M059J (cell line): ENCODE measurements around the gene TMEM175. TPM values are rescaled to one million over a fixed set of nuclear protein-coding genes. Genes with fewer than 3 reads are reported as not detected.

ENCODE experiments used
- DNase-seq: peaks from one replicate; pipeline ENCODE4 v3.0.0-alpha.2; 2012; ENCODE audit warnings: low read depth
- total RNA-seq: library from RNA; depleted of rRNA; stranded (reverse); fragments of >200 nt; shearing (Covaris generic); gene quantifications from 2 replicates; pipeline ENCODE4 v1.2.3, GENCODE V29; 2014

TMEM175 gene
- total RNA-seq, 1 experiment from 2014 or later = 36.9 TPM

DNA sequence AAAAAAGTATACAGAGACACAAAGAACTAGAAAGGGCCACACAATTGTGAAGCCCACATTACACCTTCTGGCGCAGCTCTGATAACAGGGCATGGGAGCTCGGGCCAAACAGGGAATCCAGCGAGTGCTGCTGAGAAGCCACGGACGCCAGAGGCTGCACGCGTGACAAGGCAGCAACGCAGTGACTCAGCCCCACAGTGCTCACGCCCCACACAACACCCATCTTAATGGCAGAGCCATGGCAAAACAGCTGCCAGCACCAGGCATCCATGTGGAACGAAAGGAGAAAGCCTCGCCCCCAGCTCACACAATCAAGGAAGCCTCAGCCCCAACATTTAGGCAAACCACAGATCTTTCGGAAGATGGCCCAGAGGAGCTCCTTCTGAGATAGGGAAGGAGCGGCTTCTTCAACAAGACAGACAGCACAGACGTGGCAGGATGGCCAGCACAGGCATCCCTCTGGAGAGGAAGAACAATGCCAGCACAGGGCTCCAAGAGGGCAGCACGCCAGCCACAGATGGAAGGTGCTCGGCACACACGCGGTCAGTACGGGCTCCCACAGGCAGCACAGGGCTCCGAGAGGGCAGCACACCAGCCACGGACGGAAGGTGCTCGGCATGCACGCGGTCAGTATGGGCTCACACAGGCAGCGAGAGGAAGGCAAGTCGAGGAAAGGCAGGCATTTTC, 33.2 kb upstream of the TMEM175 start:
- DNase-seq = no peak

DNA sequence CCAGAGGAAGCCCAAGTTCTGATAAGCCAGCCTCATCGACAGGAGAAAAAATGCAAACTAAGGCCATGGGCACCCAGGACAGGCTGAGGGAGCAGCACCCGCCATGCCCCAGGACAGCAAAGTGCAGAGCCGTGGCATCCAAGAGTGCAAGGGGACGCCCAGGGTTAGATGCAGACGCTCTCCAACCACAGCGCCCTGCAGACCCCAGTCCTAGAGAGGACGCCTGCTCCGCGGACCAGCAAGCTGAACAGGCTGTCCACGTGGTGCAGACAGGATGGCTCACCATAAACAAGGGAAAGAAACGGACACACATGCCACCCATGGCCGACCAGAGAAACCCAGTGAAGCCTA, 32.7 kb upstream of the TMEM175 start:
- no peak for DNase-seq

DNA sequence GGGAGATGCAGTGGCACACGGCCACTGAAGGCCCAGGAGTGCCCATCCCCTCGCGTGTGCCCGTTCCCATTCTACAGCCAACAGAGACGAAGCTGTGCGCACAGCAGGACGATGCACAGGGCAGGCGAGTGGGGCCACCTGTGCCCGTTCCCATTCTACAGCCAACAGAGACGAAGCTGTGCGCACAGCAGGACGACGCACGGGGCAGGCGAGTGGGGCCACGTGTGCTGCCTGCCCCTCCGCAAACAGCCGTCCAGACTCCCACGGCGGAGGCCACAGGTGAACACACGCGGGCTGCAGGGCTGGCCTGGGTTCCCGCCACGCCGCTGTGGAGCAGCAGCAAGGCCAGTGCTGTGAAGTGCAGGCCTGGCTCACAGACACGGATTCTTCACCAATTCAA, 32.2 kb upstream of the TMEM175 start:
- DNase-seq = no peak

DNA sequence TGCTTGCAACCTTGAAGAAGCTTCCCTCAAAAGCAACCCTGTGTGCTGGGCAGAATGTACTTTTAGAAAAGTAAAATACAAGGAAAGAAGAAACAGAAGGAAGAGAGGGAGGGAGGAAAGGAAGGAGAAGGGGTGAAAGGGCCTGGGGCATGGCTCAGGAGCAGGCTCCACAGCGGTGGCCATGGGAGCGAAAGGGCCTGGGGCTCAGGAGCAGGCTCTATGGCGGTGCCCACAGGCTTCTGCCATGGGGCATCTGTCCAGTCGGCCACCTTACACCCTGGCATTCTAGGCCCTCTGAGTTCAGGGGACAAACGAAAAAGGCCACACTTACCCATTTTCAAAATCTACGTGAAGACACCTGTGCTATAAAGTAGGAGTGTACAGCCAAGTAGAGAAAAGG, 31.5 kb upstream of the TMEM175 start:
- no peak for DNase-seq

DNA sequence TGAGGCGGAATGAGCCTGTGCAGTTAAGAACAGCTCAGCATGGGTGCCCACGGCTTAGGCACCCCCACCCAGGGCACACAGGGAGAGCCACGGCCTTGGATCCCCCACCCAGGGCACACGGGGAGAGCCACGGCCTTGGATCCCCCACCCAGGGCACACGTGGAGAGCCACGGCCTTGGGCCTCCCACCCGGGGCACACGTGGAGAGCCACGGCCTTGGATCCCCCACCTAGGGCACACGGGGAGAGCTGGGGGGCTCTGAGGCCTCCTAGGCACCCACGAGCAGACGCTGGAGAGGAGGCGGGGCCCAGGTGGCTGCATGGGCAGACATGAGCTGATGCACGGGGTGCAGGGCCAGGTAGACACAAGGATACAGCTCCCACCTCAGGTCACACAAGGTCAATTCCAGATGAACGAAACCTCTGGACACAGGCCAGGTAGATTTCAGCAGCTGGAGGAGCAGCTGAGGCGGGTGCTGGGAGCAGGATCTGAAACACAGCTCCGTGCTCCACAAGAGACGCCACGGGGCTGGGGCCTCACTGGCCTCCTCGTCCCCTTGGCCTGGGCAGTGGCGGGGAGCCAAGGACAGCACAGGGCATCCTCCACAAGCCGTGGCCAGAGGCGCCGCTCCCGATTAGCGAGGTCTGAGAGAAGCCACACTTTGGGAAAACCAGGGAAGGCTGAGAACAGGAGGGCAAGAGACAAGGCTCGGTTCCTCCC, 30.9 kb upstream of the TMEM175 start:
- DNase-seq = no peak

DNA sequence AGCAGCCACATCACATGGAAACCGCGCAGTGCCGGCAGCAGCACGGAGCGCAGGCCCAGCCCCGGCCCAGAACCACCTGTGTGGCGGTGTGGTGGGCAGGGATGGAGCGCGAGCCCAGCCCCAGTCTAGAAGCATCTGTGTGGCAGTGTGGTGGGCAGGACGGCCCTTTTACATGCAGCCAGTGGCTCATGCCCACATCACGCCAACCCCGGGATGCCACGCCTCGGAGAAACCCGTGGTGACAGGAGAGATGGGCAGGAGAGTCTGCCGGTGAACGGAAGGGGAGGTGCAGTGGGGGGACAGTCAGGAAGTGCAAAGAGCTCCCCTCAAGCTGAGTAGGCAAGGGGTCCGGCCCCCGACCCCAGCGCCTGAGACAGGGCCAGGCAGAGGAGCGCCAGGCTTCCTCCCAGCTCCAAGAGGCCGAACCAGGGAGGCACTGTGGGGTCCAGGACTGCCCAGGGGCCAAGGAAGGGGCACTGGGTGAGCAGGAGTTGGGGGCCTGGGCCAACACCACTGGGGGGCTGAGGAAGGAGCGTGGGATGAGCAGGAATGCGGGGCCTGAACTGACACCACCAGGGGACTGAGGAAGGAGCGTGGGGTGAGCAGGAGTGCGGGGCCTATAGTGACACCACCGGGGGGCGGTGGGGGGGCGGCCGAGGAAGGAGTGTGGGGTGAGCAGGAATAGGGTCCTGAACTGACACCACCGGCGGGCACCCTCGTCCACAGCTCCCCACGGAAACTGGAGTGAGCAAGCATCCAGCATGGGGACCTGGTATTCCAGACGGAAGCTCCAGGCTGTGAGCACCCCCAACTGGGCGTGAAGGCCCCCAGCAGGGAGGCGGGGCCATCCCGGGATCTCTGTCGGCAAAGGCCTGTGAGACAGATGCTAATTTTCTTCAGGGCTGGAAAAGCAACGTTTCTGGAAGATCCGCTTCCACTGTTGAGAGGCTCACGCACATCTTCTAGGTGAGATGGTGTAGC, 28.9 kb upstream of the TMEM175 start:
- DNase-seq = no peak

DNA sequence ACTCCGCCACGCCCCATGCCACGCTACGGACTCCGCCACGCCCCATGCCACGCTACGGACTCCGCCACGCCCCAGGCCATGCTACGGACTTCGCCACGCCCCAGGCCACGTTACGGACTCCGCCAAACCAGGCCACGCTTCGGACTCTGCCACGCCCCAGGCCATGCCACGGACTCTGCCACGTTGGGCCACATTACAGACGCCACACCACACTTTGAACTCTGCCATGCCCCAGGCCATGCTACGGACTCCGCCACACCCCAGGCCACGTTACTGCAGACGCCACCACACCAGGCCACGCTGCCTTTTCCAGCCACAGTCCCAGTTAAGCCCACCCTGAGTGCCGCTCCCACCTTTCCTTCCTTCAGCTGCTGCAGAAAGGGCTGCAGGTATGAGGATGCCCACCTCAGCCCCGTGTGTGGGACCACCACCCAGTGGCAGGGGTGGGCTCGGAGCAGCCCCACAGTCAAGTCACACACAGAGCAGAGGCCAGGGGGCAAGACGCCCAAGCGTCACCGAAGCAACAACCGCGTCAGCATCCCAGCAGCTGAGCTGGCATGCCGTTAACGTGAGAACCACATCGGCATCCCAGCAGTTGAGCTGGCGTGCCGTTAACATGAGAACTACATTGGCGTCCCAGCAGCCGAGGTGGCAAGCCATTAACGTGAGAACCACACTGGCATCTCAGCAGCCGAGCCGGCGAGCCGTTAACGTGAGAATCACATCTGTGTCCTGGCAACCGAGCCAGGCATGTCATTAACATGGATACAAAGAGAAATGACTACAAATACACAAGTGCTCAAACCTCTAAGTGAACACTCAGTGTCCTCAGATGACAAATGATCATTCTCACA, 26.5 kb upstream of the TMEM175 start:
- DNase-seq = no peak

DNA sequence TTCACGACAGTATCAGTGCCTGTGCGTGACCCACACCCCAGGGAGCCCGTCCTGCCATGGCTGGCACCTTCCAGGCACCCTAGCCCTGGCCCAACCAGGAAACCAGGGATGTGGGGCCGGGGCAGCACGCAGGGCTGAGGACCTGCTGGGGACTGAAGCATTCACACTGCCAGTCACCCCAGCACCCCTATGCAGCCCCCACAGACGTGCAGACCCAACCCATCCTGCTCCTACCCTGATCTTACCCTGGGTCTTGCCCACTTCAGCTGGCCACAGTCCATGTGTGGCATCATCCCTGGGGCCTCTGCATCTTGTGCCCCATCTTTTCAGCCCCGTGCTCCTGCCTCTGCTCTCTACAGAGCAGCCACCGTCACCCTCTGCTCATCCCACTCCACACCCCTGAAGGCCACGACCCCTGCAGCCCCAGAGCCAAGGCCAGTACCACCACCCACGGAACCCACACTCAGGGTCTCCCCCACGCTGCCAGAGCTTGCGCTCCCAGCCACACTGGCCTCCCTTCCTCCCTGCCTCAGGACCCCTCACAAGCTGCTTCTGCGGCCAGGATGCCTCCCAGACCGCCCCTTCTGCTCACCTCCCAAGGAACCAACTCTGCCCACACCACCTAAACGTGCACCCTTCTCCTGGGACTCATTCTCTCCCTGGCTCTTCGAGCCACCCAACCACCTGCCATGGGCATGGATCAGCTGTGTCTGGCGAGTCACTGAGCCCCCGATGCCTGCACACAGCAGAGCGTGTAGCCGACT, 25.7 kb upstream of the TMEM175 start:
- no peak for DNase-seq

DNA sequence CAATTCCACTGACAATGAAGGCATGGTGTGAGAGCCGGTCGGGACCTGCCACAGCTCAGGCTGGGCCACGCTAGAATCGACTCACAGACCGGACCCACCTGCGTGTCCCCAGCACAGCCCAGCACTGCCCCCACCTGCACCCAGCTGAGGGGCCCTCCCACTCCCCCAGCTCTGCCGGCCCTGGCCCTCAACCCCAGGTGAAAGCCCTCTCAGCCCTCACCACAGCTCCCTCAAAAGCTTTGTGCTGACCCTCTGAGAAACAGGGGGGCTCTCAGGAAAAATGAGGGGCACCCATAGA, 25.2 kb upstream of the TMEM175 start:
- DNase-seq = no peak

DNA sequence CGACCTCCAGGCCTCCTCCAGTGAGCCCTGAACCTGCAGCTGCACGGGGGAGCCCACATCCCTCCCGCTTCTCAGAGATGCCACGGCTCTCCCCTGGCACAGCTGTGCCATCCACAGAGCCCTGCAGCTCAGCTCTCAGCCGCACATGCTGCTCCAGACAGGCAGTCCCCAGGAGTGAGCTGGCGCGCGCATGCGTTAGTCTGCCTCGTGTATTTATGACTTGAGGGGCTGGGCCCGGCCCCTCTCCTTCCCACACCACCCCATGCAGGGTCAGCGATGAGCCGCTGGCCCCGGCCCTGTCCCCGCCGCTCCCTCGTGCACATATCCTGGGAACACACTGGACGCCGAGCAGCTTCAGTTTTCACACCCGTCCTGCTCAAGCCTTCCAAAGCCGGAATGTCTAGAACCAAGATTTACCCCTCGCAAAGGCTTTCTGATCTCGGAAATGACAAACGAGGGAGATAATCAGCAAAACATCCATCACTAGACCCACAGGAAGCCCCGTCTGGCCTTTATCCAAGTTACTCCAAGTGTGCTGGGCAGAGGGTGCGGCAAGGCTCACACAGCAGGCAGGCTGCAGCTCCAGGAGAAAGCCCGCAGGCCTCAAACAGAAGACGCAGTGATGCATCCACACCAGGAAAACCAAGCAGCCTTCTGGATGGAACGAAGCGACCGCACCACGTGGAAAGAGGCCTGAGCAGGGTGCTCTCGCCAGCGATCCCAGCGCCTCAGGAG, 24.4 kb upstream of the TMEM175 start:
- no peak for DNase-seq

DNA sequence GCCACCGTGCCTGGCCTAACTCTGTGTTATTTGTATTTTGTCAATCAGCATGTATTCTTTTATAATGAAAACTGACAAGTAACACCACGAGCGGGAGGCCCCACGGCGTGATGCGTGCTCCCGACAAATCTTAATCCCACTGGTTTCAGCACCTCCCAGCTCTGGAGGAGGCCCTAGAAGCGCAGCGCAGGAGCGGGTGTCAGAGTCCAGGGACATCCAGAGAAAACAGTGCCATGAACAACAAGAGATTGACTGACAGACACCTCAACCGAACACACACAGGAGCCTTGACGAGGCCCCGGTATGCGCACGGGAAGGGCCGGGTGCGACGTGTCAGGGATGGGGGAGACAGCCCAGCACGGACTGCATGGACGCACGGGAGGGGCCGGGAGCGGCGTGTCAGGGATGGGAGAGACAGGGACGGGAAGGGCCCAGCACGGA, 23.1 kb upstream of the TMEM175 start:
- no peak for DNase-seq

DNA sequence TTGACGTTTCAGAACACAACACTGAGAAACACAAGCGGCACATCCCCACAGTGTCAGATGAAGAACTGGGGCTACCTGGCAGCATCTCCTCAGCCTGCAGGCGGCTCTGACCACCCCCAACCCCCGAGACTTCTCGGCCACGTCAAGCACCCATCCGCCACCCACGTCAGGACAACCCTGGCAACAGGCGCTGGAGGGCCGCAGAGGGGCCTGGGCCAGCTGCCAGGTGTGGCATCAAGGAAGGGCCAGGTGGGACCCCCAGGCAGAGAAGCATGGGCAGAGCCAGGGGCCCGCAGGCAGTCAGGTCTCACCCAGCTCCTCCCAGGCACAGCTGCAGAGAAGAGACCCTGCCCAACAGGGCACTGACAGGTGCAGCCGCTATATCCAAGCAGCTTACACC, 22.4 kb upstream of the TMEM175 start:
- no peak for DNase-seq

DNA sequence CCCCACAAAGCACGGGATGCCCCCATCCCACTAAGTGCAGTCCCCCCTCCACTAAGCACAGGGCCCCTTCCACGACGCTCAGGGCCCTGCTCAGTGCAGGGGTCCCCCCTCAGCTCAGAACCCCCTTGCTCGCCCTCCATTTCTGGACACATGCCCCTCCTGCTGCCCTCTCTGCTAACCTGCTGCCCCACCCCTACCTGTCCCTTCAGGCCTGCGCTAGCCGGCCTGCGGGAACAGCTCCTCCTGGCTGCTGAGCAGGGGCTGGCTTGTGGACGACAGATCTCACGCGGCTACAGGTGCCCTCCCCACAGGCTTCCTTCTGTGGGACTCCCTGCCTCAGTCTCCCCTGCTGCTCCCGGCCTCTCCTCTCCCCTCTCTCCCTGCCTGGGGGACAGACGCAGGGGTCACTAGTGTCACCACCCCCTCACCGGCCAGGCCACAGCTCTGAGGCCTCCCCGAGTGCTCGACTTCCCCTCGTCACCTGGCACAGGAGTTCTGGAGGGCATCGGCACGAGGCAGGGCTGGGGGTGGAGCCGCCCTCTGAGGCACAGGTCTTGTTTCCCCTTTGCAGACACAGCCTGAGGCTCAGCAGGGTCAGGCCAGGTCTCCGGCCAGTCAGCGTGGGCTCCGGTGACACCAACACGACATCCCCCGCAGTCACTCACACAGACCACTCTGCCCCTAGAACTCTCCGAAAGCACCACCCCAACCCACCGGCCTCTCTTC, 21.7 kb upstream of the TMEM175 start:
- DNase-seq = no peak

DNA sequence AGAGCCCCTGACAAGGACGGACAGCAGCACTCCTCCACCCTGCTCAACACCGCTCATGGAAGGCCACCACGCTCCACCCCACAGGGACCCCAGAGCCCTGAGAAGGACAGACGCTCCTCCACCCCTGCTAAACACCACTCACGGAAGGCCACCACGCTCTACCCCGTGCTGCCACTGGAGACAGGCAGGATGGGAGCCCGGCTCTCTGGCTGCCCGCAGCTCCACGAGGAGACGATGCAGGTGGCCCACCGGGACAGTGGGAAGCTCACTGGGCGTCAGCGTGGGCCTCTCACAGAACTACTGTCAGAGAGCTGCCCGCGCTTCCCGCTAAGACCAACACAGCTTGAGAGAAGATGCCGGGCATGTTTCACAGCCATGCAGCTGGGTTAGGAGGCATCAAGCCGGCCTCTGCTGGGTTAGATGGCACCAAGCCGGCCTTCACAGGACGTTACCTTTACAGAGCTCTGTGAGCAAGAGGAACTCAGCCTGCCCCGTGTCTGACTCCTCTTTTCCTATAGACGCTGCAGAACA, 21.0 kb upstream of the TMEM175 start:
- no peak for DNase-seq

DNA sequence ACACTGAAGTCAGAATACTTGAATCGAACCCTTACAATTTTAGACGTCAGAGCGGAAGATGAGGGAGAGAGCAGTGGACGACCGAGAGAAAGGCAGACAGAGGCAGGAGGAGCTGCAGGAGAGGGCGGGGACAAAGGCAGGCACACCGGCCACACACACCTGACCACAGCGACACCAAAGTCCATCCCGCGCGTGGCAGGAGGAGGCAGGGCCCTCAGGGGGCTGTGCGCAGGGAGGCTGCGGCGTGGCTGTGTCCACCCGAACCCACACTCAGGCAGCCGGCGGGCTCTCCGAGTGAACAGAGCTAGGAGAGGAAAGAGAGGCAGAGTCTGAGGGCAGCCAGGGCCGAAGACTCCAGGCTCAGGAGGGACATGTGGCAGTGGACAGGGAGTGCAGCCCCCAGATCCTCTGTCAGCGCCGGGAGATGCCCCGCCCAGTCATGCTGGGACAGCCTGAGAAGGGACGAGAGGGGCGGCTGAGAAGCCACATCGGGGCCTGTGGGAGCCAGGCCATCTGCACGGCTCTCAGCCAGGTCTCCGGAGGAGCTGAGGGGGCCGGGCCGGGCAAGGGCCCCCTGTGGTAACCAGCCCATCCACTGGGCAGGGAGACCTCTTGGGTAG, 20.3 kb upstream of the TMEM175 start:
- DNase-seq = no peak

DNA sequence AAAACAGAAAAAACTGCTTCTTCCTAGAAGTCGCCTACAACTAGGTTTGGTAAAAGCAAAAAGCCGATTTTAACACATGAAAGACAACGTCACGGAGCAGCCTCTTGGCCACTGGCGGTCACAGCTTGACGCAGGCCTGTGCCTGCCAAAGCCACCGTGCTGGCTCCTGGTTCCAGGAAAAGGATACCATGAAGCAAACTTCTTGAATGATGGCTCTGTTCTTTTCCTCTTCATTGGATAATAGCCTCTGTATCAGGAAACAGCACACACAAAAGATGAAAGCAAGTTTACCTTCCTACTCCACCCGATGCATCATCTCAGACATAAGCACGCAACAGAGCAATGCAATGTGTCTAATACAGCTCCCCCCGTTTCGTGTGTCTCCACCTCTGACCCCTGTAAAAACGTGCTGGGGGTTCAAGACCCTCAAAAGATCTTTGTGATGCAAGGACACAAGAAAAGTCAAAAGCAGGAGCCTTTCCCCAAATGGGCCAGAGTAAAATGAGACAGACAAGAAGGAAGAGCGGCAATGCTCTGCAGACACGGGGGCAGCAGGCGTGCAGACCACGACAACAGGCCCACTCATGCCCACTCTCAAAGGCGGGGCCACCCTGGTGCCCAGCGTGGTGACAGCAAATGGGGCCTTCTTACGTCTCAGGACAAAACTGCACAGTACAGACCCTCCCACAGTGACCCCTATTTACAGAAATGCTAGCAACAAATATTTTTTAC, 19.5 kb upstream of the TMEM175 start:
- DNase-seq = no peak

DNA sequence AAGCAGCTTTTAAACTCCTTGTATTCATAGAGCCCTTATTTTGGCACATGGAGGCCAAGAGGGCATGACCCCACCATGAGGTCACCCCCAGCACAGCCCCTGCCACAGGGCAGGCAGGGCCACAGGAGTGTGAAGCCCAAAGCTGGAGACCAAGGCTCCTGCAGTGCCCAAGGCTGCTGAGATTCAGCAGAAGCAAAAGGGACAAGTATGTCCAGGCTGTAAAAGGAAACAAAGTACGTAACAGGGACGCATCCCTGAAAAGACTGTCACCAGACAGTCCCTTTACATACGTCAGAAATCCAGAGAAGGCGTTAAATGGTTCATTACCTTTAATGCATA, 19.0 kb upstream of the TMEM175 start:
- no peak for DNase-seq

DNA sequence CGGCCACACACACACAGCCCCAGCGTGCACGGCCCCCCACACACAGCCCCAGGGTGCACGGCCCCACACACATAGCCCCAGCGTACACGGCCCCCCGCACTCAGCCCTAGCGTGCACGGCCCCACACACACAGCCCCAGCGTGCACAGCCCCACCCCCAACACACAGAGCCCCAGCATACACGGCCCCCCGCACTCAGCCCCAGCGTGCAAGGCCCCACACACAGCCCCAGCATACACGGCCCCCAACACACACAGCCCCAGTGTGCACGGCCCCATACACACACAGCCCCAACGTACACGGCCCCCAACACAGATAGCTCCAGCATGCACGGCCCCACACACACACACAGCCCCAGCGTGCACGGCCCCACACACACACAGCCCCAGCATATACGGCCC, 17.7 kb upstream of the TMEM175 start:
- no peak for DNase-seq
